ENCODE data around the gene HAVCR2.

The HAVCR2 gene

GRCh38 chr5:157068785-157069184 is 40.1 kb downstream of the HAVCR2 start:
- POLR2A ChIA-PET: no interaction called here
- TF ChIP-seq ZNF174 (tag by site-specific recombination; IDR thresholded peaks at IDR 0.05) (no peak), ZIC2 (tag by site-specific recombination; IDR thresholded peaks at IDR 0.05) (no peak), ZNF513 (tag by site-specific recombination; IDR thresholded peaks at IDR 0.05) (no peak), ZNF571 (tag by site-specific recombination; IDR thresholded peaks at IDR 0.05) (no peak), KLF9 (tag by site-specific recombination; IDR thresholded peaks at IDR 0.05; ENCODE audit: low read depth) (no peak), PRDM4 (tag by site-specific recombination; IDR thresholded peaks at IDR 0.05) (no peak), ZNF146 (tag by site-specific recombination; IDR thresholded peaks at IDR 0.05) (no peak), ZNF747 (tag by site-specific recombination; IDR thresholded peaks at IDR 0.05) (no peak), ZNF19 (tag by site-specific recombination; IDR thresholded peaks at IDR 0.05; ENCODE audit: low read depth) (no peak), ZSCAN5A (tag by site-specific recombination; IDR thresholded peaks at IDR 0.05) (no peak), ZNF561 (tag by site-specific recombination; IDR thresholded peaks at IDR 0.05; ENCODE audit: borderline replicate concordance) (no peak), PRDM1 (tag by site-specific recombination; IDR thresholded peaks at IDR 0.05) (no peak), ZNF792 (tag by site-specific recombination; IDR thresholded peaks at IDR 0.05) (no peak), SP3 (tag by site-specific recombination; IDR thresholded peaks at IDR 0.05) (no peak), SP2 (tag by site-specific recombination; IDR thresholded peaks at IDR 0.05) (no peak), ZNF138 (tag by site-specific recombination; IDR thresholded peaks at IDR 0.05; ENCODE audit: borderline replicate concordance) (no peak), ZNF624 (tag by site-specific recombination; IDR thresholded peaks at IDR 0.05) (no peak), ZNF394 (tag by site-specific recombination; IDR thresholded peaks at IDR 0.05; ENCODE audit: borderline replicate concordance) (no peak), ZNF223 (tag by site-specific recombination; IDR thresholded peaks at IDR 0.05) (no peak)
- H3K27ac ChIP-seq (ENCODE audit: extremely low read depth, low read depth, low read length): no peak overlapping the region

GRCh38 chr5:157068339-157068738 is 40.5 kb downstream of the HAVCR2 start:
- Histone ChIP-seq H3K9me3 (ENCODE audit: control insufficient read depth, insufficient read depth, low read depth, low read length) (no peaks in the 10 kb centered on the region), H3K4me3 (ENCODE audit: low read depth, low read length) (no peak overlapping the region), H3K27ac (ENCODE audit: extremely low read depth, low read depth, low read length) (no peak overlapping the region), H3K4me1 (ENCODE audit: control insufficient read depth, insufficient read depth, low read length) (no peaks in the 10 kb centered on the region), H3K36me3 (ENCODE audit: control insufficient read depth in 2 of 2, insufficient read depth in 1 of 2, low read length in 2 of 2) (no peaks in the 10 kb centered on the region)
- POLR2A ChIA-PET: no interaction called here
- CTCF ChIA-PET: no interaction called here
- no peak for TF ChIP-seq ZSCAN23 (tag by site-specific recombination; IDR thresholded peaks at IDR 0.05)
- TF ChIP-seq, protein P1, sequence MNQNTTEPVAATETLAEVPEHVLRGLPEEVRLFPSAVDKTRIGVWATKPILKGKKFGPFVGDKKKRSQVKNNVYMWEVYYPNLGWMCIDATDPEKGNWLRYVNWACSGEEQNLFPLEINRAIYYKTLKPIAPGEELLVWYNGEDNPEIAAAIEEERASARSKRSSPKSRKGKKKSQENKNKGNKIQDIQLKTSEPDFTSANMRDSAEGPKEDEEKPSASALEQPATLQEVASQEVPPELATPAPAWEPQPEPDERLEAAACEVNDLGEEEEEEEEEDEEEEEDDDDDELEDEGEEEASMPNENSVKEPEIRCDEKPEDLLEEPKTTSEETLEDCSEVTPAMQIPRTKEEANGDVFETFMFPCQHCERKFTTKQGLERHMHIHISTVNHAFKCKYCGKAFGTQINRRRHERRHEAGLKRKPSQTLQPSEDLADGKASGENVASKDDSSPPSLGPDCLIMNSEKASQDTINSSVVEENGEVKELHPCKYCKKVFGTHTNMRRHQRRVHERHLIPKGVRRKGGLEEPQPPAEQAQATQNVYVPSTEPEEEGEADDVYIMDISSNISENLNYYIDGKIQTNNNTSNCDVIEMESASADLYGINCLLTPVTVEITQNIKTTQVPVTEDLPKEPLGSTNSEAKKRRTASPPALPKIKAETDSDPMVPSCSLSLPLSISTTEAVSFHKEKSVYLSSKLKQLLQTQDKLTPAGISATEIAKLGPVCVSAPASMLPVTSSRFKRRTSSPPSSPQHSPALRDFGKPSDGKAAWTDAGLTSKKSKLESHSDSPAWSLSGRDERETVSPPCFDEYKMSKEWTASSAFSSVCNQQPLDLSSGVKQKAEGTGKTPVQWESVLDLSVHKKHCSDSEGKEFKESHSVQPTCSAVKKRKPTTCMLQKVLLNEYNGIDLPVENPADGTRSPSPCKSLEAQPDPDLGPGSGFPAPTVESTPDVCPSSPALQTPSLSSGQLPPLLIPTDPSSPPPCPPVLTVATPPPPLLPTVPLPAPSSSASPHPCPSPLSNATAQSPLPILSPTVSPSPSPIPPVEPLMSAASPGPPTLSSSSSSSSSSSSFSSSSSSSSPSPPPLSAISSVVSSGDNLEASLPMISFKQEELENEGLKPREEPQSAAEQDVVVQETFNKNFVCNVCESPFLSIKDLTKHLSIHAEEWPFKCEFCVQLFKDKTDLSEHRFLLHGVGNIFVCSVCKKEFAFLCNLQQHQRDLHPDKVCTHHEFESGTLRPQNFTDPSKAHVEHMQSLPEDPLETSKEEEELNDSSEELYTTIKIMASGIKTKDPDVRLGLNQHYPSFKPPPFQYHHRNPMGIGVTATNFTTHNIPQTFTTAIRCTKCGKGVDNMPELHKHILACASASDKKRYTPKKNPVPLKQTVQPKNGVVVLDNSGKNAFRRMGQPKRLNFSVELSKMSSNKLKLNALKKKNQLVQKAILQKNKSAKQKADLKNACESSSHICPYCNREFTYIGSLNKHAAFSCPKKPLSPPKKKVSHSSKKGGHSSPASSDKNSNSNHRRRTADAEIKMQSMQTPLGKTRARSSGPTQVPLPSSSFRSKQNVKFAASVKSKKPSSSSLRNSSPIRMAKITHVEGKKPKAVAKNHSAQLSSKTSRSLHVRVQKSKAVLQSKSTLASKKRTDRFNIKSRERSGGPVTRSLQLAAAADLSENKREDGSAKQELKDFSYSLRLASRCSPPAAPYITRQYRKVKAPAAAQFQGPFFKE (tag by site-specific recombination; IDR thresholded peaks at IDR 0.05; ENCODE audit: borderline replicate concordance): no peak
- no peak for TF ChIP-seq ZBTB48 (tag by site-specific recombination; IDR thresholded peaks at IDR 0.05)
- TF ChIP-seq HOXD13 (CRISPR knock-in tag; IDR thresholded peaks at IDR 0.05; ENCODE audit: borderline replicate concordance): no peak
- TF ChIP-seq, protein P2, sequence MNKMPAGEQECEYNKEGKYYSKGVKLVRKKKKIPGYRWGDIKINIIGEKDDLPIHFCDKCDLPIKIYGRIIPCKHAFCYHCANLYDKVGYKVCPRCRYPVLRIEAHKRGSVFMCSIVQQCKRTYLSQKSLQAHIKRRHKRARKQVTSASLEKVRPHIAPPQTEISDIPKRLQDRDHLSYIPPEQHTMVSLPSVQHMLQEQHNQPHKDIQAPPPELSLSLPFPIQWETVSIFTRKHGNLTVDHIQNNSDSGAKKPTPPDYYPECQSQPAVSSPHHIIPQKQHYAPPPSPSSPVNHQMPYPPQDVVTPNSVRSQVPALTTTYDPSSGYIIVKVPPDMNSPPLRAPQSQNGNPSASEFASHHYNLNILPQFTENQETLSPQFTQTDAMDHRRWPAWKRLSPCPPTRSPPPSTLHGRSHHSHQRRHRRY (tag by site-specific recombination; IDR thresholded peaks at IDR 0.05): no peak

More at GRCh38 chr5:157068785-157069184, 40.1 kb downstream of the HAVCR2 start:
- Histone ChIP-seq H3K36me3 (ENCODE audit: control insufficient read depth in 2 of 2, insufficient read depth in 1 of 2, low read length in 2 of 2) (no peaks in the 10 kb centered on the region), H3K4me3 (ENCODE audit: low read depth, low read length) (no peak overlapping the region), H3K4me1 (ENCODE audit: control insufficient read depth, insufficient read depth, low read length) (no peaks in the 10 kb centered on the region), H3K9me3 (ENCODE audit: control insufficient read depth, insufficient read depth, low read depth, low read length) (no peaks in the 10 kb centered on the region)
- CTCF ChIA-PET: no interaction called here

Data from HEK293 (cell line).